GM19238 (cell line): ENCODE data around the gene LDHD.

Experiments used
- DNase-seq: peaks from one replicate; pipeline ENCODE4 v3.0.0; 2011; ENCODE audit warnings: low spot score; ENCODE audit not compliant: insufficient read length

The LDHD gene

DNA sequence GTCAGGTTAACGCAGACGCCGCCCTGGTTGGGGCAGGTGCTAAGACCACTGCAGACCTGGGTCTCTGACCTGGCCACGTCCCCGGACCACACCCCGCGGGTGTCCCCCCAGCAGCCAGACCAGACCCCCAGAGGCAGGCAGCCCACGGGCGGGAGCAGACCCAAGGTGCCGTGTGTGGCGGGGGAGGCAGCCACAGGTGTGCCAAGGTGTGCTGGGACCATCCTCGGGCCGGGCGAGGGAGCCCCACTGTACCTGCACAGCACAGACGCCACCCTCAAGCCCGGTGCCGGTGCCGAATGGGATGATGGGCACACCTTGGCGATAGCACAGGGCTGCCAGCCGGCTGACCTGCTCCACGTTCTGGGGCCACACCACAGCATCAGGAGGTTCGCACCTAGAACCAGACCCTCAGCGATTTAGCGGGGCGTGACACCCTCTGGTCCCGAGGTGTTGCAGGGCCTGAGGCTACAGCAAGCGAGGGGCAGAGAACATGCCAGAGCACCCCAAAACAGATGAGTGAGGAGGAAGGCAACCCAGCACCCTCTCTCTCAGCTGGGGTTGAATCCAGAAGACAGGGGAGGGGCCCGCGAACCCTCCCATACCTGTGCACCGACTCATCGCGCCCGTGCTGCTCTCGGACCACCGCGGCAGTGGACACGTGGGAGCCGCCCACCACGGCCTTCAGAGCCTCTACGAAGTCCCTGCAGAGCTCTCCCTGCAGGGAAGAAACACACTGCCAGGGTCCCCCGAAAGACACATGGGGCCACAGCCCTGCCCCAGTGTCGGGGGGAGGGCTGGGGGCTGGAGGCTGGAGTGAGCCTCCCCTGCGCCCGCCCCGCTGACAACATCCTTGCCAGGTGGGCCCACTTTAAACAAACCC is 1.4 kb downstream of the LDHD start:
- DNase-seq: no peak

GRCh38 chr16:75114179-75114945 is 2.2 kb downstream of the LDHD start:
- no peak for DNase-seq

- no peak for DNase-seq
Measured at GRCh38 chr16:75113541-75114121, 2.9 kb downstream of the LDHD start.

DNA sequence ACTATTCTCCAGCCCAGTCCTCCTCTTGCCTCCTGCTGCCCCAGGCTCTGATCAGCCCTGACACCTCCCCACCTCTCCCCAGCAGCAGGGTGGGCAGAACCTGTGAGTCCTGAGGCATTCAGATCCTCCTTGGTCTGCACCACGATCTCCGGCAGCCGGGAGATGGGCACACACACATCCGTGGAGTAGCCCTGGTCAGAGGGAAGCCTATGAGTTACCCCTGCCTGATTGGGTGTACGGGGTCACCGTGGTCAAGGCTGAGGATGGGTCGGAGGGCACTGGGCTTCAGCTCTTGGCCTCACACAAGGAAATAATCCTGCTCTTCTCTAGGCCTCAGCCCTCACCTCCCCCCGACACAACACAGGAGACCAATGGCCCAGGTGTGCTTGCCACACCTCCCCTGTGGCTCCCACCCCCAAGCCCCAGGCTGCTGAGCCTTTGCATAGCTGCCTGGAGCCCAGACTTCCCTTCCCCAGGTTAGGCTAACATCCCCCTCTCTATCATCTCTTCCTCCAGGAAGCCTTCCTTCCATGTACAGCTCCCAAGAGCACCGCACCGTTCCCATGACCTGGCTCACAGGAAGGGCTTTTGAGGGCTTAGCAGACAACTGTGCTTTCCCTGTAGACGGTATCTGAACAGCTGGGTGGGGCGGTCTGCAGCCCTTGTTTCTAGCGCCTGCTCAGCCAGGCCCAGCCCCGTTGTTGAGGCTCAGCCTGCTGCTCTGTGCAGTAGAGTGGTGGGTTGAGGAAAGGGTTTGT is 3.7 kb downstream of the LDHD start:
- no peak for DNase-seq

DNA sequence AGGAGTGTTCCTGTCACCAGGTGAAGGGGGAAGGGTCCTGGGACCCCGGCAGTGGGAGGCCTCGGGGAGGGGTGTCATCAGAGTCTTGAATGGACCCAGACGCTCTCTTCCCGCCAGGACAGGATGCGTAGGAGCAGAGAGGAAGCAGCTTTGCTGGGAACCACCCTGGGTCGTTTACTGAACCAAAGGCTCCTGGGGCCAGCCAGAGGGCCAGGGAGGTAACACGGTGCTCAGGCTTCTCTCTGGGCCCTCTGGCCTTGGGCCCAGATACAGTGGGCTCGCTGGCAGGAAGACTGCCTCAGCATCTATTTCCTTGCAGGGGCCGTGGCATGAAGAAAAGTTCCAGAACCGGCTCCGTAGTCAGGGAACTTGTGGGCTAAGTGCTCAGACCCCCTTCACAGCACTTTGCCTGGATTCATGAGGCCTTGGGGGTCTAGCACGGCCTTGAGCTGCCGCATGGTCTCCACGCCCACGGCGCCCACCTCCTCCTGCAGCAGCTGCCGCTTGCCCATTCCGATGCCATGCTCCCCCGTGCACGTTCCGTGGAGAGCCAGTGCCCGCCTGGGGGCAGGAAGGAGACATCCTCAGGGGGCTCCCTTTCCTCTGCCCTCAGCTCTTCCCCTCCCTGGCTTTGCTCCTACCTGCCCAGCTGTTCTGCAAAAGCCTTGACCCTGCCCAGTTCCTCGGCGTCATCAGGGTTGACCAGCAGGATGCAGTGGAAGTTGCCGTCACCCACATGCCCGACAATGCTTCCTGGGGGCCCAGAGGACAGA is 4.4 kb downstream of the LDHD start:
- no peak for DNase-seq

DNA sequence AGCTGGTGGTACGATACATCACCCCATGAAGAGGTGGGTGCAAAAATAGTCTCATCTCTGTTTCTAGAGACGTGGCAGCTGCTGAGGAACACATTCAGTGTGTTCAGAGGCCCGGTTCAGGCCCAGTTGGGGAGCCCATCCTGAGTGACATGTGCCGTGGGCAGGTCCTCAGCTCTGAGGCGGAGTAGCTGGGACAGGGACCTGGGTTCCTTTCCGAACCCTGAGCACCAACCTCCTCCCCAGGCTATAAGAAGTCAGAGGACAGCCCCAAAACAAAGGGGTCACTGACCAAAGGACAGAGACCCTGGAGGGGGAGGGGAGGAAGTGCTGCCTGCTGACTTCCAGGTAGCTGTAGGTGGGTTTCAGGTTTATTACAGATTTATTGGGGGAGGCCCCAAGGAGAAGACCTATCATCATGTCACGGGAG is 5.1 kb downstream of the LDHD start:
- no peak for DNase-seq

GRCh38 chr16:75110637-75111513 is 5.7 kb downstream of the LDHD start:
- DNase-seq: peak; percentile 85

DNA sequence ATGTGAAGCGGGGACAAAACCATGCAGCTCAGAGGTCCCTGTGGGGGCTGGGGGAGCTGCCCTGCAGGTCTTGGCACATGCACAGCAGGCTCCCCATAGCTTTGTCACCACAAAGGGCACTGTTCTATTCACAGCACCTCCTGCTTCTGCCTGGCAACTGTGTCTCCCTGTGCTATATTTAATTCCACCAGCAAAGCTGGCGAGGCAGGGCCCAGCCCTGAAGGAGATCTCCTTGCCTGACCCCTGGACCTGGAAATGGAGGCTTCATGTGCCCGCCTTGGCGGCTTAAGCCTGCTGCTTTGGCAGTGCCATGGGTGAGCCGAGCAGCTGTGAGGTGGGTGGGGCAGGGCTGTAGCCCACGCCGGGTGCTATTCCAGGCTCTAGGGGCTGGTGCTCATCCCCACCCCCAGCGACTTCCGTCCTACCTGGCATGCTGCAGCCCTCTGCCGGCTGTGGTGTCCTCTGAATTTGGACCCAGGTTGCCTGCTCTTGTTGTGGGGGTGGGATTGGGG is 6.8 kb downstream of the LDHD start:
- no peak for DNase-seq

DNA sequence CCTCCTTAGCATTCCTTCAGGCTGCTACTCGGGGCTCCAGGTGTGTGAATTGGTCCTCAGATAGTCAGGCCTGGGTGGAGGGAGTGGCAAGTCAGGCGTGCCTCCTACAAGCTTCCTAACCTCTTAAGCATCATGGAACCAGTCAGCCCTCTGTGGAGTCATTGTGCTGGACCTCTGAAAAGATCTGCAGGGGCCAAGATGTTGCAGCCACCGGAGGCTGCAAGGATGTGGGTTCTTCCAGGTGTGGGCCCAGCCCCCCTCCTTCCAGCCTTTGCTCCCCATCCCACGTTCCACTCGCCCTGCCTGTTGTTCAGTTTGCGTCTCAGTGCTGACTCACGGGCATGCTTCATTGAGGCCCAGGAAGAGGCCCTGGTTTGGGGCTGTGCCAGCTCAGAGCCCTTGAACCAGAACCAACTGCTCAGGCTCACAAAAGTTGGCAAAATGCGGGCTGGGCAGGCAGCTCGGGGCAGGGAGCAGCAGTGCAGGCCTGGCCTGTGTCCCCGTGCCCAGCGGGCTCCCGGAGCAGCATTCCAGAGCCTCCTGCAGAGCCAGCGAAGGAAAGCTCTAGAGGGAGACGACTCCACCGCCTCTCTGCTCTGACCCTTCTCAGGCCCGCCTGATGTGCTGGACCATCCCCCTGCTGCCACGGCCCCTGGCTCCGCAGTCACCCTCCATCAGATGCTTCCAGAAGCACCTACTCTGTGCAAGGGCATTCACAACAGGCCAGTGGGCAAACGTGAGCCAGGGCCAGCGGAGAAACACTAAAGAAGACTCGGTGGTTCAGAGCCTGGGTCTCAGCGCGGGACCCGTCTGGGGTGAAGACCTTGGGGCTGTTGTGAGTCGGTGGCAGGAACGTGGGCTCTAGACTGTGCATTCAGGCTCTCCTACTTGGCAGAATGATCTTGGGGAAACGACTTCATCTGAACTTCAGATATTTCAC is 7.5 kb downstream of the LDHD start:
- DNase-seq: no peak

- no peak for DNase-seq
Measured at GRCh38 chr16:75107505-75107904, 9.1 kb downstream of the LDHD start.

DNA sequence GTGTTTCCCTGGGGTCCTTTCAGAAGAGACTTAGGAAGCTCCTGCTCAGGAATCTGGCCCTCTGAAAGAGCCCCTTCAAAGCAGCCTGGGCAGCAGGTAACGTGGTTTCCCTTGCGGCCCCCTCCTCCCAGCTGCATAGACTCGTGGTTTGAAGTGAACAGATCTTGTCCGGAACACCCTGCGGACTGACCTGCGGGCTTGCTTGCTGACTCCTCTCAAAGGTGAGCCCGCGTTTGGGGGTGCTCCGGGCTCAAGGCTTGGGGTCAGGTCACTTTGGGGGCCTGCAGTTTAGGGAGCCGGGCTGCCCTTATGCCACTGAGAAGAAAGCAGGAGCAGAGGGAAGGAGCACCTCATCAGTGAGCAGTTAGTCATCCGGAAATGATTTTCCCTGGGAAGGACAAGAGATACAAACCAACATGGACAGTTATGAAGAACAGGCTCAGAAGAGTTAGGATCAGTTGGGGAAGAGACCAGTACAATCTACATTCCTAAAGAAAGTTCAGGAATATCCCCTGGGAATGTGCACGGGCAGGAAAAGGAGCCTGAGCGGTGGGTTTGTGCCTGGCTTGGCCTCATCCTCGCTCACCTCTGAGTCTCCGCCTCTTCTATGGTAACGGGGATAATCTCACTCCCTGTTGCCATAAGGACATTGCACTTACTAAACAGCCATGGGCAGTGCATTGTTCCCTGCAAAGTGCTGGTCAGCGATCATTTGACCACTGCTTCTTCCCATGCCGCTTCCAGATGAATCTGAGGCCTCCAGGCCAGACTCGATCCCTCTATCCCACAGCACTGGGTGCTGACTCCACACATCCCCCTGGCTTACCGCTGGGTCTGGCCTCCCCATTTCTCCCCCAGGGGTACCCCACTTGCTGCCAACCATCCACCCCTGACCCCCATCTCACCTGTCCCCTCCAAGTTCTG is 10.0 kb downstream of the LDHD start:
- no peak for DNase-seq

- no peak for DNase-seq
Measured at GRCh38 chr16:75105306-75106061, 11.1 kb downstream of the LDHD start.

DNA sequence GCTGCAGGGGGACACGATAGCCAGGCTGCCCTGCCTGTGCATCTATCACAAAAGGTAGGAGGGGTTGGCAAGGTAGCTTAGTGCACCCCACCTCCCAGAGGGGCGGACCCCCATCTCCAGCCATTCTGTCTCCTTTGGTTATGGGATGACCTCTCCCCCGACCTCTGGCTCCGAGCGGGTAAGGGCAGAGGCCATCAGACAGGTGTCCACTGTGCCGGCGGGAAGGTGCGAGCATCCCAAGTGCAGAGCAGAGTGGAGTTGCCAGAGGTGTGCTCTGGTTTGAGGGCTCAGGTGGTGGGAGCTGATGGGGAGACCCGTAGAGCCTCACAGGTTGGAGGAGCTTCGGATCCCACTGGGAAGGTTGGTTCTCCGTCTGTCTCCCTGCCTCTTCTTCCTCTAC is 11.7 kb downstream of the LDHD start:
- DNase-seq: no peak

- DNase-seq: no peak
Measured at GRCh38 chr16:75103994-75104393, 12.6 kb downstream of the LDHD start.

GRCh38 chr16:75102595-75102994 is 14.0 kb downstream of the LDHD start:
- DNase-seq: no peak

GRCh38 chr16:75101635-75102034 is 14.9 kb downstream of the LDHD start:
- no peak for DNase-seq

GRCh38 chr16:75100603-75100990 is 16.0 kb downstream of the LDHD start:
- no peak for DNase-seq
